GM23248 (cell line): ENCODE measurements around the gene NTRK2. TPM values are rescaled to one million over a fixed set of nuclear protein-coding genes. Genes with fewer than 3 reads are reported as not detected.
A peak's percentile ranks its signal among the peaks of the same experiment; 100 is the strongest.

ENCODE experiments used
- DNase-seq: peaks from one replicate; pipeline ENCODE4 v3.0.0-alpha.2; 2015
- H2AFZ ChIP-seq: fragments of 200-600 bp; sonication (generic); 2 replicates; pipeline ENCODE4 v1.6.1; 2016; ENCODE audit warnings: antibody characterized with exemption
- H3F3A ChIP-seq: fragments of 200-600 bp; sonication (generic); 2 replicates; pipeline ENCODE4 v1.6.1; 2016; ENCODE audit warnings: mild to moderate bottlenecking, antibody characterized with exemption, mixed run types; ENCODE audit not compliant: insufficient read depth
- H3K27ac ChIP-seq: fragments of 200-600 bp; sonication (generic); 2 replicates; pipeline ENCODE4 v1.5.1; 2016; ENCODE audit warnings: mild to moderate bottlenecking
- H3K27me3 ChIP-seq: fragments of 200-600 bp; sonication (generic); replicated peaks from 2 replicates; pipeline ENCODE4 v1.6.1; 2016; ENCODE audit warnings: mild to moderate bottlenecking; ENCODE audit not compliant: insufficient read depth
- H3K36me3 ChIP-seq: fragments of 200-600 bp; sonication (generic); 2 replicates; pipeline ENCODE4 v1.6.1; 2016; ENCODE audit warnings: low read depth, mild to moderate bottlenecking
- H3K4me1 ChIP-seq: fragments of 200-600 bp; sonication (generic); 2 replicates; pipeline ENCODE4 v1.6.1; 2016; ENCODE audit warnings: mild to moderate bottlenecking; ENCODE audit not compliant: insufficient read depth
- H3K4me2 ChIP-seq: fragments of 200-600 bp; sonication (generic); one replicate; pipeline ENCODE4 v1.6.1; 2016; ENCODE audit warnings: mild to moderate bottlenecking; ENCODE audit not compliant: unreplicated experiment
- H3K4me3 ChIP-seq: fragments of 200-600 bp; sonication (generic); 2 replicates; pipeline ENCODE4 v1.5.1; 2016; ENCODE audit warnings: mild to moderate bottlenecking
- H3K79me2 ChIP-seq: fragments of 200-600 bp; sonication (generic); 2 replicates; pipeline ENCODE4 v1.6.1; 2016; ENCODE audit warnings: mild to moderate bottlenecking; ENCODE audit not compliant: insufficient read depth
- H3K9ac ChIP-seq: fragments of 200-600 bp; sonication (generic); 2 replicates; pipeline ENCODE4 v1.6.1; 2016; ENCODE audit warnings: mild to moderate bottlenecking
- H3K9me2 ChIP-seq: fragments of 200-600 bp; sonication (generic); 2 replicates; pipeline ENCODE4 v1.6.1; 2016; ENCODE audit warnings: mixed run types, mild to moderate bottlenecking, moderate library complexity; ENCODE audit not compliant: insufficient read depth
- H3K9me3 ChIP-seq: fragments of 200-600 bp; sonication (generic); one replicate; pipeline ENCODE4 v1.6.1; 2017; ENCODE audit warnings: low read depth
- H4K20me1 ChIP-seq: fragments of 200-600 bp; sonication (generic); 2 replicates; pipeline ENCODE4 v1.6.0; 2016; ENCODE audit not compliant: insufficient read depth
- EZH2 ChIP-seq: fragments of 200-600 bp; sonication (generic); IDR thresholded peaks from 2 replicates; pipeline ENCODE4 v1.6.1; 2018; ENCODE audit warnings: antibody characterized with exemption, mild to moderate bottlenecking; ENCODE audit not compliant: insufficient read depth, poor library complexity, severe bottlenecking
- EZH2phosphoT487 ChIP-seq: fragments of 200-600 bp; sonication (generic); IDR thresholded peaks from 2 replicates; pipeline ENCODE4 v1.6.1; 2018; ENCODE audit warnings: antibody characterized with exemption, moderate library complexity, mild to moderate bottlenecking, low read depth; ENCODE audit not compliant: insufficient read depth
- WGBS, 2 experiments: methylation state at CpG; one replicate each; pipeline ENCODE4 v1.1.6; 2015 to 2017; ENCODE audit warnings: low lambda C conversion rate in 2 of 2, low coverage in 1 of 2; ENCODE audit errors: missing lambda C conversion rate in 2 of 2; 5-methylcytosine and 5-hydroxymethylcytosine counted together
- in situ Hi-C: fragments of 300-500 bp; cut with MboI; formaldehyde crosslinking; loops from 2 replicates; pipeline ENCODE4 v1.15.0; 2020
- polyA plus RNA-seq: library from polyadenylated mRNA; unstranded; fragments of >200 nt; fragmentation: Nextera tagmentation; extraction: Ambion mirVana; gene quantifications from 2 replicates; pipeline ENCODE4 v1.2.1, GENCODE V29; 2016
- total RNA-seq: library from RNA; depleted of rRNA; stranded (reverse); fragments of >200 nt; shearing (Covaris generic); gene quantifications from 2 replicates; pipeline ENCODE4 v1.2.3, GENCODE V29; 2014

The NTRK2 gene
- total and polyA plus RNA-seq, 2 experiments from 2014 or later, result not detected

DNA sequence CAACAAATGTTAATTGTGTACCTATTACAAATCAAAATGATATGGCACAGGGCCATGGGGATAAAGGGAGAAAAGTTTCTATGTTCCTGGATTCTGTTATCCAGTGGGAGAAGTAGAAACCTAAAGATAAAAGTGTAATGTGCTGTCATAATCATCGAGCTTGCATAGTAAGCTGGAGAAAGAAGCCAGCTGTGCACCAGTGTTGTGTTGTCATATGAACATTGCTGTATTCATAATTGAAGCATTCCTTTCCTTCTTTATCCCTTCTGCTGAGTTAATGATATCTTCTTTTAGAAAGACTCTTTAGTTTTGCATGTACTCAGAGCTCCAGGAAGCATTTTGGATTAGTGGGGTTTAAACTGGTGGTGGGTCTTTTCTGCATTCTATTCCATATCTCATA, 39.5 kb downstream of the NTRK2 start:
- 3 to 10% methylated on average over 1 of the region's 1 CpG for WGBS, 2 experiments

DNA sequence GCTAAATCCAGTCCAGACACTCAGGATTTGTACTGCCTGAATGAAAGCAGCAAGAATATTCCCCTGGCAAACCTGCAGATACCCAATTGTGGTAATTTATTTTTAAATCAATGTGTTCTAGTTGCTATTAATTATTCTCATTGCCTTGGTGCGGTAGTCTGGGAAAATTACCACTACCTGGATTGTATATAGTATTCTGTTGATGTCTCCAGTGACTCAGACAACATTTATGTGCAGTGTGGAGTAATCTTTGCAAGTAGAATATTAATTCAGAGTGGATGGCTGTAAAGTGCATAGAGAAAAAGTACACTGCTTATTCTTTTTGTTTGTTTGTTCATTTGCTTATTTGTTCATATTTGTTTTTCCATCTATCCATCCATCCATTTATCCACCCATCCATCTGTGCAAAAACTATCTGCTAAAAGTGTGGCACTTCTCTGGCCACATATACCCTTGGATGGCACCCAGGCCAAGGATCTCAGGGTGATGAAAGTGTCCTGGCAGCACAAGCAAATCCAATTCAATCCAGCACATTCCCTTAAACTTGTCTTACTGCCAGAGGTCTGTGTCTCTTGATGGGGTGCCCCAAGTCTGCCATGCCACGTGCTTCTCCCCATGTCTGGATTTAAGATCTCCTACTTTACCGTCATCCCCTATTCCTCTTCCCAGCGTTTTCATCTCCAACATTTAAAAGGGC, 41.3 kb downstream of the NTRK2 start:
- Histone ChIP-seq H3K9me3 (no peaks in the 10 kb centered on the region), H3K4me1 (no peaks in the 10 kb centered on the region), H3F3A (no peaks in the 10 kb centered on the region), H3K4me2 (no peak overlapping the region), H3K27ac (no peak overlapping the region), H3K4me3 (no peak overlapping the region), H2AFZ (no peak overlapping the region), H3K9me2 (no peaks in the 10 kb centered on the region), H3K27me3 (no peaks in the 10 kb centered on the region; the same call in 1 of the 2 replicates), H3K9ac (no peak overlapping the region), H4K20me1 (no peaks in the 10 kb centered on the region), H3K79me2 (no peaks in the 10 kb centered on the region), H3K36me3 (no peaks in the 10 kb centered on the region)
- no peak for DNase-seq
- WGBS, 2 experiments, result 62 to 73% methylated on average over 4 of the region's 4 CpGs
- TF ChIP-seq EZH2 (no peak), EZH2phosphoT487 (no peak)
- in situ Hi-C loops, result no loop called here

More for the DNA sequence above, 39.5 kb downstream of the NTRK2 start:
- Histone ChIP-seq H3K27ac (no peak overlapping the region), H4K20me1 (no peaks in the 10 kb centered on the region), H3F3A (no peaks in the 10 kb centered on the region), H3K36me3 (no peaks in the 10 kb centered on the region), H3K9me2 (no peaks in the 10 kb centered on the region), H2AFZ (no peak overlapping the region), H3K4me1 (no peaks in the 10 kb centered on the region), H3K9me3 (no peaks in the 10 kb centered on the region), H3K27me3 (no peaks in the 10 kb centered on the region; the same call in 1 of the 2 replicates), H3K79me2 (no peaks in the 10 kb centered on the region), H3K9ac (no peak overlapping the region), H3K4me3 (no peak overlapping the region), H3K4me2 (no peak overlapping the region)
- no peak for DNase-seq
- in situ Hi-C loops, result no loop called here
- TF ChIP-seq EZH2phosphoT487, result no peak

DNA sequence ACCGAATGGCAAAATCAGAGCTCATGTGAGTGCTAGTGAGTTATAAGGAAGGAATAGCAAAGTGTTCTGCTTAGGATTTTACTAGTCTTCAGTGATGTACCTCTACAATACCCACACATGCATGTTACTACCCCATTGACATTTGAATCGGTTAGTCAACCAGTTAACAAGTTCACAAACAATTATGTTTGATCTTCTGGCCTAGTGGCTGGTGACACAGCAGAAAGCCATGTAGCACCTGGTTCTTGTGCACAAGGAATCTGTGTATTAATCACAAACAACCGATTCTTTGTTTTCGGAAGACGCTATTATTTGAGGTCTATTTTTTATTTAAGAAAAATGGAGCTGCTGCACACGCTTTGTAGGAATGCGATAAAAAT, 41.9 kb downstream of the NTRK2 start:
- Histone ChIP-seq H3K9me3 (no peaks in the 10 kb centered on the region), H3F3A (no peaks in the 10 kb centered on the region), H3K4me2 (no peak overlapping the region), H3K4me1 (no peaks in the 10 kb centered on the region), H3K27me3 (no peaks in the 10 kb centered on the region; the same call in 1 of the 2 replicates), H3K79me2 (no peaks in the 10 kb centered on the region), H2AFZ (no peak overlapping the region), H3K27ac (no peak overlapping the region), H4K20me1 (no peaks in the 10 kb centered on the region), H3K4me3 (no peak overlapping the region), H3K9ac (no peak overlapping the region), H3K36me3 (no peaks in the 10 kb centered on the region), H3K9me2 (no peaks in the 10 kb centered on the region)
- WGBS, 2 experiments, result 80% methylated on average over 7 of the region's 7 CpGs
- DNase-seq, result no peak
- in situ Hi-C loops, result no loop called here
- TF ChIP-seq EZH2phosphoT487, result no peak
- TF ChIP-seq EZH2, result no peak

- H3K9ac ChIP-seq, result no peak overlapping the region
- 76 to 85% methylated on average over 6 of the region's 6 CpGs for WGBS, 2 experiments
These were observed 42.4 kb downstream of the NTRK2 start for GRCh38 chr9:84711936-84712335.

DNA sequence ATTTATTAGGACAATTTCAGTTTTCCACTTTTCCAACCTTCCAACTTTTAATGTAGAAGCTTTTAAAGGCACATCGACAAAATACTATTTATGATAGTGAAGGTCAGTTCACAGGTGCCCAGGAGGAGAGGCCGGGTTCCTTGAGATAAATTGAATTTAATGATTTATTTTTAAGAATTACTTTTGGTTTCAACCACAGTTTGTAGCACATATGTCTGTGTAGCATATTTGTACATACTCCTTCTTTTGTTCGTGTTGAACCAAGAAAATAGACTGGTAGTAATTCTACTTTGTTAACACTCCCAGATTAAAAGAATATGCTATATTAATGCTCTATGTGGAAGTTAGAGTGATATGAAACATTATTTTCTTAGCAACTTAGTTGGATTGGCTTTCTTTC, 46.7 kb downstream of the NTRK2 start:
- in situ Hi-C loops, result no loop called here
- TF ChIP-seq EZH2, result no peak
- TF ChIP-seq EZH2phosphoT487, result no peak

More at GRCh38 chr9:84711936-84712335, 42.4 kb downstream of the NTRK2 start:
- H3K9me2 ChIP-seq, result no peaks in the 10 kb centered on the region
- DNase-seq, result peak; percentile 18
- H3K9me3 ChIP-seq, result no peaks in the 10 kb centered on the region
- no peak overlapping the region for H3K4me2 ChIP-seq
- no peak overlapping the region for H2AFZ ChIP-seq
- H3K4me1 ChIP-seq, result no peaks in the 10 kb centered on the region
- H3F3A ChIP-seq, result no peaks in the 10 kb centered on the region
- in situ Hi-C loops, result no loop called here
- H3K36me3 ChIP-seq, result no peaks in the 10 kb centered on the region
- no peaks in the 10 kb centered on the region; the same call in 1 of the 2 replicates for H3K27me3 ChIP-seq
- no peak overlapping the region for H3K4me3 ChIP-seq
- no peaks in the 10 kb centered on the region for H4K20me1 ChIP-seq
- H3K79me2 ChIP-seq, result no peaks in the 10 kb centered on the region
- no peak overlapping the region for H3K27ac ChIP-seq
- TF ChIP-seq EZH2phosphoT487 (no peak), EZH2 (no peak)

More for the DNA sequence above, 46.7 kb downstream of the NTRK2 start:
- 57 to 58% methylated on average over 3 of the region's 3 CpGs for WGBS, 2 experiments
- H3K27ac ChIP-seq, result no peak overlapping the region
- no peaks in the 10 kb centered on the region for H3K79me2 ChIP-seq
- H3K4me3 ChIP-seq, result no peak overlapping the region
- no peaks in the 10 kb centered on the region for H3K27me3 ChIP-seq
- H3K36me3 ChIP-seq, result no peaks in the 10 kb centered on the region
- H3K9me3 ChIP-seq, result no peaks in the 10 kb centered on the region
- no peak overlapping the region for H3K9ac ChIP-seq
- no peaks in the 10 kb centered on the region for H3F3A ChIP-seq
- H3K9me2 ChIP-seq, result no peaks in the 10 kb centered on the region
- no peak overlapping the region for H3K4me2 ChIP-seq
- no peaks in the 10 kb centered on the region for H3K4me1 ChIP-seq
- no peak for DNase-seq
- no peak overlapping the region for H2AFZ ChIP-seq
- no peaks in the 10 kb centered on the region for H4K20me1 ChIP-seq
